Breast epithelium (tissue), 4 donors: ENCODE data around the gene BEX2. TPM values are rescaled to one million over a fixed set of nuclear protein-coding genes. Genes with fewer than 3 reads are reported as not detected.

Experiments used
- DNase-seq, 2 donors: peaks; one replicate each; pipeline ENCODE4 v3.0.0-alpha.2; 2019; ENCODE audit warnings: low spot score in 2 of 2
- H3K27ac ChIP-seq, 2 donors: fragments of 200-600 bp; sonication (generic) in 1 of 2; one replicate each; pipeline ENCODE4 v1.5.1; 2016 to 2019; ENCODE audit warnings: mild to moderate bottlenecking in 1 of 2
- H3K27me3 ChIP-seq, 2 donors: fragments of 200-600 bp; sonication (generic) in 1 of 2; one replicate each; pipeline versions ENCODE4 v1.5.1 to v1.6.0; 2017 to 2019; ENCODE audit warnings: control low read depth in 1 of 2, mild to moderate bottlenecking in 1 of 2
- H3K36me3 ChIP-seq: fragments of 200-600 bp; one replicate; pipeline ENCODE4 v1.5.1; 2019
- H3K4me1 ChIP-seq, 2 donors: fragments of 200-600 bp; sonication (generic); one replicate each; pipeline ENCODE4 v1.5.1; 2016 to 2019; ENCODE audit warnings: control low read depth in 1 of 2
- H3K4me3 ChIP-seq, 3 donors: fragments of 200-600 bp; sonication (generic); 1 replicate in 2 of 3; 2 replicates in 1 of 3; pipeline ENCODE4 v1.5.1; 2016 to 2019; ENCODE audit warnings: mild to moderate bottlenecking in 3 of 3, moderate library complexity in 2 of 3
- H3K9me3 ChIP-seq, 2 donors: fragments of 200-600 bp; sonication (generic) in 1 of 2; one replicate each; pipeline ENCODE4 v1.5.1; 2016 to 2019; ENCODE audit warnings: control low read depth in 1 of 2
- CTCF ChIP-seq, 3 donors: fragments of 450-650 bp; IDR thresholded peaks; one replicate each; pipeline ENCODE4 v1.5.1; 2016 to 2017; ENCODE audit warnings: antibody characterized with exemption in 3 of 3, mild to moderate bottlenecking in 3 of 3, moderate library complexity in 3 of 3
- POLR2A ChIP-seq: fragments of 450-650 bp; IDR thresholded peaks from one replicate; pipeline ENCODE4 v1.6.1; 2016; ENCODE audit warnings: antibody characterized with exemption, mild to moderate bottlenecking, moderate library complexity
- POLR2AphosphoS5 ChIP-seq, 3 donors: sonication (generic); formaldehyde crosslinking; IDR thresholded peaks; one replicate each; pipeline ENCODE4 v1.6.1; 2017; ENCODE audit warnings: antibody characterized with exemption in 3 of 3
- intact Hi-C: fragments of 100-400 bp; cut with DNase I; formaldehyde crosslinking; loops from one replicate; pipeline ENCODE4 v1.15.1; 2023; ENCODE audit warnings: low total_unique reads
- total RNA-seq, 3 donors: library from RNA; depleted of rRNA; stranded (reverse); fragments of >200 nt; gene quantifications; one replicate each; pipeline ENCODE4 v1.1.0, GENCODE V29; 2016

The BEX2 gene
- total RNA-seq, 3 donors from 2014 or later = 1.4 to 29.4 (median 12.5) TPM

- Histone ChIP-seq H3K27me3 (peaks cover 3 to 63% of the 10 kb centered on the region in 2 donors), H3K4me3 (no peak overlapping the region), H3K4me1 (no peaks in the 10 kb centered on the region), H3K36me3 (no peaks in the 10 kb centered on the region), H3K9me3 (no peaks in the 10 kb centered on the region), H3K27ac (no peak overlapping the region)
- TF ChIP-seq POLR2AphosphoS5 (IDR thresholded peaks at IDR 0.05) (no peak), CTCF (IDR thresholded peaks at IDR 0.05) (no peak), POLR2A (no peak)
- DNase-seq = no peak
- intact Hi-C loops = no loop called here
Measured at GRCh38 chrX:103274284-103274683, 36.5 kb downstream of the BEX2 start.

Other genes starting within 250 kb of the BEX2 start
- 1 to 10 TPM in 2 of 3 donors, under 1 TPM in 1; 0.66 to 2.0 (median 1.3) TPM for gene BEX1, start 246.8 kb downstream of the BEX2 start, total RNA-seq
- gene NXF3, start 217.8 kb downstream of the BEX2 start, total RNA-seq = 1 to 10 TPM in 1 of 3 donors, not detected in 2; 3.5 TPM
- 10 to 100 TPM; 21.9 to 44.2 (median 41.9) TPM for gene BEX4, start 95.9 kb downstream of the BEX2 start, total RNA-seq
- gene TCEAL8, start 55.8 kb downstream of the BEX2 start, total RNA-seq = 10 to 100 TPM; 52.2 to 79.6 (median 58.5) TPM
- gene TCEAL5, start 34.2 kb downstream of the BEX2 start, total RNA-seq = 1 to 10 TPM in 1 of 3 donors, under 1 TPM in 1, not detected in 1; 0.88 to 1.3 TPM
- 10 to 100 TPM in 2 of 3 donors, 1 to 10 TPM in 1; 2.9 to 11.1 (median 10.8) TPM for gene TCEAL7, start 19.2 kb upstream of the BEX2 start, total RNA-seq
- gene TCEAL9, start 45.5 kb upstream of the BEX2 start, total RNA-seq = 10 to 100 TPM; 47.4 to 94.5 (median 92.8) TPM
- 100 to 1,000 TPM in 2 of 3 donors, 10 to 100 TPM in 1; 95.4 to 133 (median 121) TPM for gene BEX3, start 65.5 kb upstream of the BEX2 start, total RNA-seq
- gene RAB40A, start 208.5 kb upstream of the BEX2 start, total RNA-seq = 1 to 10 TPM in 2 of 3 donors, under 1 TPM in 1; 0.48 to 2.5 (median 2.3) TPM